ENCODE measurements around the gene CCNC.

The CCNC gene, protein sequence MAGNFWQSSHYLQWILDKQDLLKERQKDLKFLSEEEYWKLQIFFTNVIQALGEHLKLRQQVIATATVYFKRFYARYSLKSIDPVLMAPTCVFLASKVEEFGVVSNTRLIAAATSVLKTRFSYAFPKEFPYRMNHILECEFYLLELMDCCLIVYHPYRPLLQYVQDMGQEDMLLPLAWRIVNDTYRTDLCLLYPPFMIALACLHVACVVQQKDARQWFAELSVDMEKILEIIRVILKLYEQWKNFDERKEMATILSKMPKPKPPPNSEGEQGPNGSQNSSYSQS

DNA sequence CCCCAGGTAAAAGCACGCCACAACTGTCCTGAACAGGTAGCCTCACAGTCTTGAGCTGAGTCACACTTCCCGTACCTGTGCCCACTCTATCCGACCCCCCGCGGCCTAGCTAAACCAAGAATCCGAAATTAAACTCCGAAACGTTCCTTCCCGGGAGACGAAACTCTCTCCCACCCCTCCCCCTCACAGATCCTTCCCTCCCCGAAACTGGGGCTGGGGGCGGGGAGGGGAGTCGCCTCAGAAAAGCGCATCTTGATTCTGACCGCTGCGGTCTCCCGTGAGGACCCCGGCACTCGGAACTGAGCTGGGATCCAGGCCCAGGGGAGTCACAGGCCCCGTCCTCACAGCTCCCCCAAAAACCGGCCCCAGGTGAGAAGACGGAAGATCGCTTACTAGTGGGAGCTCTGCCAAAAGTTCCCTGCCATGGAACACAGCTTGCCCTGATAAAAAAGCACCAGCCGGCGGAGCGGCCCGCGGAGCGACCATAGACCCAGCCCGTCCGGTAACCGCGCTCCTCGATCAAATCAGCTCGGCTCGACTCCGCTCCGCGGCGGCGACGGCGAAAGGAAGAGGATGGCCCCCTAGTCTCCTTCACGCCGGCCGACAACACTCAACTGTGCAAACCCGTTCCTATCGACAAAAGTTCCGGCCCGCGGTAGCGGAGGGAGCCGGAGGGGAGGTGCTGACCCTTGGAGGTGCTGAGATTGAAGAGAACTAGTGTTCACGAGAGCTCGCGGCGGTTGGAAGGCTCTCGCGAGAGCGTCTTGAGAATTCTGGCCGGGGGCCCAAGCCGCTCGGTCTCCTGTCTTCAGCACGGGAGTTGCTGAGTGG is at the start of gene CCNC:
Gene CCNC, minus strand, starts transcription at position 558 of the 831 bp plus-strand sequence. Its CDS starts 133 bp downstream, at position 425.
- peak; percentile 87 for DNase-seq

DNA sequence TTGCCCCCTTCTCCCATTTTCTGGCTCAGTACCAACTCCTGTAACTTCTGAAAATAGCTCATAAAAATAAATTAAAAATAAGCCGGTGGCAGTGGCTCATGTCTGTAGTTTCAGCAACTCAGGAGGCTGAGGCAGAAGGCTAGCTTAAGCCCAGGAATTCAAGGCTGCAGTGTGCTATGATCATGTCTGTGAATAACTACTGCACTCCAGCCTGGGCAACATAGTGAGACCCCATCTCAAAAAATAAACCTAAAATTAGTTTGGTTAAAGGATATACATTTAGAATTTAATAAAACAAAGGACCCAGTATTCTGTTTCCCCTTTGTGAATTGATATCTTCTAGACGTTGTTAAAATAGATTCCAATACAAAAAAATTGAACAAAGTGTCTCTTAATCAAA is 48.7 kb upstream of the CCNC start:
- DNase-seq = no peak

DNA sequence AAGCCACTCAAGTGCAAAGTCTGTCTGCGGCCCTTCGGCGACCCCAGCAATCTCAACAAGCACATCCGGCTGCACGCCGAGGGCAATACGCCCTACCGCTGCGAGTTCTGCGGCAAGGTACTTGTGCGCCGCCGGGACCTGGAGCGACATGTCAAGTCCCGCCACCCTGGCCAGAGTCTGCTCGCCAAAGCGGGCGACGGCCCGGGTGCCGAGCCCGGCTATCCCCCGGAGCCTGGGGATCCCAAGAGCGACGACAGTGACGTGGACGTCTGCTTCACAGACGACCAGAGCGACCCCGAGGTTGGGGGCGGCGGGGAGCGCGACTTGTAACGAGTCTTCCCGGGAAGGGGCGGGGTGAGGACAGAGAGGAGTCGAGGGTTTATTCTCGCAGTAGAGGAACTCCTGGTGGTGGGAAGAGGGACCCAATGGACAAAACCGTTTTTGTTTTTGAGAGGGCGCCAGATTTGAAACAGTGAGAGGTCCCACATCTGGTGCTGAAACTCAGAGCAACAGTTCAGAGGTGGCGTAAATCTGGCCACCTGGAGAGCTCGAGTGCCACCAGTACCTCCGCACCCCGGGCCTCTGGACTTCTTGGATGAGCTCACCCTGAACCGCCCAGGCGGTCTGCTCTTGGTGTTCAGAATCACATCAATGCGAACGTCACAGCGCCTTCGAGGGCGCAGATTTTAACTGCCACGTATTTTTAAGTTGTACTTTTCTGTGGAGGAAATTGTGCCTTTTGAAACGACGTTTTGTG is 46.1 kb upstream of the CCNC start:
- no peak for DNase-seq

DNA sequence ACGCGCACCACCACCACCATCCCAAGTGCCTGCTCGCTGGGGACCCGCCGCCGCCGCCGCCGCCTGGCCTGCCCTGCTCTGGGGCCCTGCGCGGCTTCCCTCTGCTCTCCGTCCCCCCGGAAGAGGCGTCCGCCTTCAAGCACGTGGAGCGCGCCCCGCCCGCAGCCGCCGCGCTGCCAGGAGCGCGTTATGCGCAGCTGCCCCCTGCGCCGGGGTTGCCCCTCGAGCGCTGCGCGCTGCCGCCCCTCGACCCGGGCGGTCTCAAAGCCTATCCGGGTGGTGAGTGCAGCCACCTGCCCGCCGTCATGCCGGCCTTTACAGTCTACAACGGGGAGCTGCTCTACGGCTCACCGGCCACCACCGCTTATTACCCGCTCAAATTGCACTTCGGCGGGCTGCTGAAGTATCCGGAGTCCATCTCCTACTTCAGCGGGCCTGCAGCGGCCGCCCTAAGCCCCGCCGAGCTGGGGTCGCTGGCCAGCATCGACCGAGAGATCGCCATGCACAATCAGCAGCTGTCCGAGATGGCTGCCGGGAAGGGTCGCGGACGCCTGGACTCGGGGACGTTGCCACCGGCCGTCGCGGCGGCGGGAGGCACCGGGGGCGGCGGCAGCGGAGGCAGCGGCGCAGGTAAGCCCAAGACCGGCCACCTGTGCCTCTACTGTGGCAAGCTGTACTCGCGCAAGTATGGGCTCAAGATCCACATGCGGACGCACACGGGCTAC is 45.4 kb upstream of the CCNC start:
- peak; percentile 21 for DNase-seq

DNA sequence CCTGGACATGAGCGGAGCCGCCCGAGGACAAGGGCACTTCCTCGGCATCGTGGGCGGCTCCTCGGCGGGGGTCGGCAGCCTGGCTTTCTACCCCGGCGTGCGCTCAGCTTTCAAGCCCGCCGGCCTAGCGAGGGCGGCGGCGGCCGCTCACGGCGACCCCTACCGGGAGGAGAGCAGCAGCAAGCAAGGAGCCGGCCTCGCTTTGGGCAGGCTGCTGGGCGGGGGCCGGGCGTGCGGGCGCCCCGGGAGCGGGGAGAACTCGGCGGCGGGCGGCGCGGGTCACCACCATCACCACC is 44.9 kb upstream of the CCNC start:
- peak; percentile 39 for DNase-seq

DNA sequence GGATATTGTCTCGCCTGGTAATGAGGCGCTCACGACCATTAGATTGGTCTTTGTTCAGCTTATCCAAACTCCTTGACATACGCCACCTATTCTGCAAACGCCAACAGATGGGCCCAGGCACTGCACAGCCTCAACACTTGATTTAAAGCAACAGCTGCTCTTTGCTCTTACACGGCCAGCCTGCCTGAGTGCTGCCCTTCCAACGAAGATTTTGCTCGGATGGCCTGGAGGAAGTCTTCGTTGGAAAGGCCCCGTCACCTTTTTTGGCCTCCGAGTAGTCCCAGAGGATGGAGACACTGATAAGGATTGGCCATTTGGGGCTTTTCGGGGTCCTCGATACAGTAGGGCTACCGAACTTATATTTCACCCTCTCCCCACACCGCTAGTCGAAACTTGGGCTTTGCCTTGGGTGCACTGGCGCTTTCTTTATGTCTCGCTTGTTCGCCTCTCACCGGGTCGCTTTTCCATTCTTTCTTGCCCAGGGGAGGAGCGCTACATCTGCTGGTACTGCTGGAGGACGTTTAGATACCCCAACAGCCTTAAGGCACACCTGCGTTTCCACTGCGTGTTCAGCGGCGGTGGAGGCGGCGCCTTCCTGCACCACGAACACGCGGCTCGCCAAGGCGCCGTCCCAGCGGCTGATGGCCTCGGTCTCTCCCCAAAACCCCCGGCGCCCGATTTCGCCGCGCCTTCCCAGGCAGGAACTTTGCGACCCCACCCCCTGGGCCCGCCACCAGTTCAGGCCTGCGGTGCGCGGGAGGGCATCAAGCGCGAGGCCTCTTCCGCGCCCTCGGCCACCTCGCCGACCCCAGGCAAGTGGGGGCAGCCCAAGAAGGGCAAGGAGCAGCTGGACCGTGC is 44.3 kb upstream of the CCNC start:
- DNase-seq = no peak

DNA sequence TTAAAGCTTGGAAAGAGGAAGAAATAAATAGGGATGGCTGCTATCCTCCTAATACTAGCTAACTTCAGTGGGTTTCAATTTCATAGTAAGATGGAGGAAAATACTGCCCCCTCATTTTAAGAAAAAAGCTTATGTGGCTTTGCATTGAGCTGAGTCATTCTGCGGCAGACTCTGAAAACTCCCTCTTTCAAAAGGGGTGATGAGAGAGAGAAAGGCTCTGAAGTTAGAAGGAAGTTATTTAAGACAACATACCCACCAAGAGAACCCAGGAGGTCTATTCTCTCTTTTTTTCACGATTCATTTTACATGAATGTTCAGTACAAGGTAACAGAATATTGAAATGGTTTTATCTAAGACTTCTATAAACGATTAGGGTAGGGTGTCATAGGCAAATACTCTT is 42.7 kb upstream of the CCNC start:
- DNase-seq = peak; percentile 59

DNA sequence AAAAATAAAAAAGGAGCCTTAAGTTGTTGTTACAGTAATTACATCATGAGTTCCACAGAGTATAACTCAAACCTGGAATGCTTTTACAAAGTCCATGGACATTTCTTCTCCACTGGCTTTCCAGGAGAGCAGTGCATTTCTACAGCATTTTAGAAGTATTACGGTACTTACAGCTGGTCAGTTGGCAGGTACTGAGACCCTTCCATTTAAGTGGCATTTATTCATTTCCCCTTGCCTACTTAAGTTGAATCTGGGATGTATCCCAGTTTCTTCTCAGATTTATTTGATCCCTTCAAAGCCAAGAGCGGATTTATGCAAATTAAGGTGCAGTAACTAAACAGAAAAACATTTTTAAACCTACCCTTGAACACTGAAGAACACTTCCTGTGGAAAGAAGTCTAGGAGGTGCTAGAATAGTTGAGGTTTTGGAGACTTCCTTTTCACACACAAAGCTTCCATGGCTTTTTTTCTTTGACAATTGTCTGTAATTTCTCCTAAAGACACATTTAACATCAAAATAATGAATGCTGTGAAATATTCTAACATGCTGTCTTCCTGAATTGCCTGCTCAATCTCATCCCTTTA is 41.5 kb upstream of the CCNC start:
- DNase-seq = no peak

DNA sequence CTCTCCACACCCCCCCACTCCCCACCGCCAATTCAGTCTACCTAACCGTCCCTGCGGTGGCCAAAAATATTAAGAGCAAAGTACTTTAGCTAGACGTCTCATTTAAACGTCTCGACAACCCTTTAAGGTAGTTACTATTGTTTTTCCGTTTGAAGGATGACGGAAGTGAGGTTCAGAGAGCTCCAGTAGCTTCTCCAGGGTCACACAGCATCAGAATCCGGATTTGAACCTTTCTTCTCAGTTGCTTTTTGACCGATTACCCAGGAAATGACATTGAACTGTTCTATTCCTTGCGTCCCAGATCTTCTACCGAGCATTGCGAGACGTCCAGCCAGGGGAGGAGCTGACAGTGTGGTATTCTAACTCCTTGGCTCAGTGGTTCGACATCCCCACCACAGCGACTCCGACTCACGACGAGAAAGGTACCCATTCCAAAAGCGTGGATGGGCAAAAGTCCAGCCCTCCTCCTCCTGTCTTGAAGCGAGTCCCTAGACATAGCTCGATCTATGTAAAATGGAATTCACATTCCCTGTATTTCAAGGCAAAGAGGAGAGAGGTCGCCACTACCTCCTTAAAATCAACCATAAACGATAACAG is 40.5 kb upstream of the CCNC start:
- DNase-seq = no peak

DNA sequence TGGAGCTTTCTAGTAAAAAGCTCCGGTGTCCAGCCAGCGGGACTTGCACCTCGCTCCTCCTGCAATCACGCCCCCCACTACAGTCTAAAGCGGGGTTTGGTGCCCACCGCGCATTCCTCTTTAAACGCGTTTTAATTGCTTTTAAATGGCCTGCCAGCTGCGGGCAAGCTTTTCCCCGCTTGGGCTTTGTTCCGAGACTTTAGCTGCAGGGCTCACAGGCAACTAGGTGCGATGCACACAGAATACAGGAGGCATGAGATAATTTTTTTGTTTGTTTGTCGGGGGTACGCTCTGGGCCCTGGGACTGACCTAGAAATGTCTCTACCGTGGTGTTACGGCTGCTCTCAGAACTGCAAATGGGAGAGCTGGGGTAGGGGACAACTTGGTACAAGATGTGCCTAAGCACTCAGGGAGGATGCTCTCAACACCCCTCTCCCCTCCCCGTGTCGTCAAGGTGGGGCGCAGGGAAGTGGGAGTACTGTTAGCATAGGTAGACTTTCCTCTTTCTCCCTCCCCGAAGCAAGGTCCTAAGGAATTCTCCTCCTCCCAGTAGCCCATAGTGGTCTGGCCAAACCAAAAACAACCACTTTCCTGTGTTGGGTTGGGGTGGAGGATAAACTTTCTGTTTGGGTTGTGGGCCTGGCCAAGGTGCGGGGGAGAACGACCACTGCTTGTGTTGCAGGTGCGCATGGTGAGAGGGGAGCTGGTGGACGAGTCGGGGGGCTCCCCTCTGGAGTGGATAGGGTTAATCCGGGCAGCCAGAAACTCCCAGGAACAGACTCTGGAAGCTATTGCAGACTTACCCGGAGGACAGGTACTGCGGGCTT is 39.8 kb upstream of the CCNC start:
- no peak for DNase-seq

DNA sequence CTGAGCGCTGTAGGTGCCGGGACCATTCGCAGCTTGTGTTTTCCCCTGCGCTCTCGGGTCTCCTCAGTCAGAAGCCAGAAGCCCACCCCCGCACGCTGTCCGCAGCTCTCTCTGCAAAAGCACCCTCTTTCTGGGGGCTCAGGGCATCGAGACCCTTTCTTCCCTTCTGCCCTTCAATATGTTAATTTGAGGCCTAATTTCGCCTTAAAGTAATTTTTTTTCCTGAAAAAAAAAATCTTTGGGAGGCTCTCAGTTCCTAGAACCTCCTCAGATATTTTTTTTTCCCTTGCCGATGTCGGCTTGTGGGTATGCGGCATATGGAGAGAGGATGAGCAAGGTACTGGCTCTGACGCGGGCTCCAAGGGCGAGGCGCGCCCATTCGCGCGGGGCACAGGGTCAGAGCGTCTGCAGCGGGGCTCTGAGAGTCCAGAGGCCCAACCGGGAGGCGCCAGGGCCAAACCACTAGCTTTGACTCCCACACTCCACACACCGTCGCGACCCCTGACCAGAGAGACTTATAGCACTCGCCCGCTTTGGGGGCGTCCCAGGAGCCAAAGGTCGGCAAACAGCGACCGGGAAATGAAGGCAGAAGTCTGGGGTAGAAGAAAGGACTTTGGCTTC is 39.1 kb upstream of the CCNC start:
- DNase-seq = no peak

DNA sequence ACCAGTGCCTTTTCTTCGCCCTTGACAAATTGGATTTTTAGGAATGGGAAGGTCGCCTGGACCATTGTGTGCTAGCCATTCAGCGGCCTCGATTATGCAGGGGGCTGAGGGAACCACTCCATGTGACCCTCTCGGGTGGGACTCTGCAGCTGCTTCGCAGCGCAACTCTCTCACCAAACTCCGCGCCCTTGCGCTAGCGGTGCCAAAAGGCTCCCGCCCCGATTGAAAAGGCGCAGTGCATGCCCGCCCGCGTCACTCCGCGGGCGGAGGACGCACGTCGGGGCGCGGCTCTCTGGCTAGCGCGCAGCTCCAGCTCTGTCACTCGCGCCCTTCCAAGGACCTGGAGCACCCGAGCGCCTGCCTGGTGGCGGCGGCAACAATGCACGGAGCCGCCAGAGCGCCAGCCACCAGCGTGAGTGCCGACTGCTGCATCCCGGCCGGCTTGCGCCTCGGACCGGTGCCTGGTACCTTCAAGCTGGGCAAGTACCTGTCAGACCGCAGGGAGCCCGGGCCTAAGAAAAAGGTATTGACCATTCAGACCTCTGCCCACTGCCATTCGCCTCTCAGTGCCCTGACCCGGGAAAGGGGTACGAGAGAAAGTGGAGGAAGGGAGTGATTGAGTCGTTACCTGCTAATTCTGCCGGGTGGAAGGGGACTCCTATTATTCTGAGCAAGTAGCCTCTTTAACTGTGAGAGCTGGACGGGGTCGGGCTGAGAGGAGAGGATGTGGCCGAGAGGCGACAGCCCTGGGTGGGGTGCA is 38.4 kb upstream of the CCNC start, which contains the start of gene PRDM13:
Gene PRDM13, plus strand, starts transcription at position 178 of the 760 bp plus-strand sequence. Its CDS starts 202 bp downstream, at position 380.
- no peak for DNase-seq

DNA sequence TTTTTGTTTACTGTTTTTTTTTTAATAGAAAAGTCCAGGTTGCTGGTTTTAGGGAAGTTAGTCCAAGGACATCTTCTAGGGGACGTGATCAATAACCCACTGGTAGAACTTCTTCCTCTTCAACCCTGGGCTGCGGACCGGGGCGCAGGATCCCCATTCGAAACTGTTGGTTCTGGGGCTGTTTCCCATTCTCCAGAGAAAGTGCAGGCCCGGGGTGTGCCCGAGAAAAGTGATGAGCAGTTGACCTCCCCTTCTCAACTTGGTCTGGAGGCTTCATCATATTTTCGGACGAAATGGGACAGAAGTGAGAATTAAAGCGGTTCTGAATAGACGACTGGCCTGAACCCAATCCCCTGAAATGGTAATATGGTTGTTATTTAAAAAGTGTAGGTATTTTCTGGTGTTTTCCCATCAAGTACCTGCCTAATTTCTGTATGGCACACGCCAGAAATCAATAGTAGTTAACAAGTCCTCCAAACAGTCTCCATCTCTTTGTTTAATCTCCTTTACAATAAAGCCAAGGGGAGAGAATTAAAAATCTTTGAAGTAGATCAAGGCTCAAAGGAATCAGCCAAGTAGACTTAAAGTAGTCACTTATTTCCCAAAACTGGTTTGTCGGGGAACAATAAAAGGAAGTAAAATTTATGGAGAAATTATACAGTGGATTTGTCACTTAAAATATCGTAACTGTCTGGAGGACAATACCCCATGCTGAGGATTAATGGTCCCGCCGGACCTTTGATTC is 37.6 kb upstream of the CCNC start:
- DNase-seq = no peak

DNA sequence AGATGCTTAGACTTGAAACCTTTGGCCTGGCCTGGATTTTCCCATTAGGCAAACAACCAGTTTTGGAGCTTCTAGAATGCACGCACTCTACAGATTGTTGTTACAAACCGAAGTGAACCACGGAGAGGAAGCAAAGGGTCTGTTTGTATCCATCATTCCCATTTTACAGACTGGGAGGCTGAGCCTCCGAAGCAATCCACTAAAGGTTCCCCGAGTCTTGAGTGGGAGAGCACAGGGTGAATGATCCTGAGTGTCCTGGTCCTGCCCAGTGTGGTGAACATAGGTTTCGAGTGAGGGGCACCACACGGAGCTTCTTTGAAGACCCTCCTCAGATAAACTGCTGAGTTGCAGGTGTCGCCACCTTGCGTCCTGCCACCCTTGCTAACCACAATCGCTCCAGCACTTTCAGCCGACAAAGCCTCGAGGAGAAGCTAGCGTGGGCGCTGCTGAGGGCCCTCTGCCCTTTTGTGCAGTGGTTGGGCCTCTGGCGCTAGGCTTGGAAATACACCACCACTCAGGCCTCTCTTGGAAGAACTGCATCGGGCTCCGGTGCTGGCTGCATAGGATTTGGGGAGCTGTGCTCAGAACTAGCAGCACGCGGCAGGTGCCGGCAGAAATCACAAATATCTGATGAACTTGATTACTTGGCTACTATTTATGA is 36.7 kb upstream of the CCNC start:
- no peak for DNase-seq

DNA sequence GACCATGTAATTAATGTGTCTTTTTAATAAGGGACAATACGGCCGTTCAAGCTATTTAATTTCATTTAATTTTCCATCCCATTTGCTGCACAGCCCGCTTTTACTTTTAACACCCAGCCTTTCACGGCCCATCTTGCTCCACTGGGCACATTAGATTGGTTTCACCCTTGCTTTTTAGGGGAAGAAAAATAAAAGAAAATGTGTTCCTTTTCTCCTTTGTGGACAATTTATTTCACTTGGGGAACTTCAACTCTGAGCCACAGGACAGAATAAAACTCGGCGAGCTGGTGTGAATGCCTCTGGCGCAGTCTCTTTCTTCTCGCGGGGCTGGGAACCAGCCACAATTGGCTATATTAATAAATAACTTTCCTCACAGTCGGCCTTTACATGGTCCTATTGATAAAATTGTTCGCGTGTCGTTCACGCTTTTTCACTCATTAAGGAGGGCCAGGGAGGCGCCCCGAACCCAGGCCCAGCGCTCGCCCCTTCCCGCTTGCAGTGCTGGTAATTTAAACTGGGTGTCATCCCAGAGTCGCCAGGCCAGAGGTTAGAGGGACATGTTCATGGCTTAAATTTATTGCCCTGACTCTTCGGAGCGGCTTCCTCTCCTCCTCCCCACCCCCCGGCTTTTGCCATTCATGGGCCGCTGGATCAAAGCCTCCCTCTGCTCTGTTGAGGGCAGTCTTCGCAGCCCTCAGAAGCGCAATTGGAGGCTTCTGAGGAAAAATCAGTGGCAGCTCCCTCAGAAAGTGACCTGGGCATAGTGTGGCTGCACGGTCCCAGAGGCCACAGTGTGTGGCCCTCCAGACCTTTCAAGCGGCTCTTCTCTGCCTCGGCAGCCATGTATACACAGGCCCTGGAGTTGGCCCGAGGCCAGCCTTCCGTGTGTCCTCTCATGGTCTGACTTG is 36.0 kb upstream of the CCNC start:
- no peak for DNase-seq

DNA sequence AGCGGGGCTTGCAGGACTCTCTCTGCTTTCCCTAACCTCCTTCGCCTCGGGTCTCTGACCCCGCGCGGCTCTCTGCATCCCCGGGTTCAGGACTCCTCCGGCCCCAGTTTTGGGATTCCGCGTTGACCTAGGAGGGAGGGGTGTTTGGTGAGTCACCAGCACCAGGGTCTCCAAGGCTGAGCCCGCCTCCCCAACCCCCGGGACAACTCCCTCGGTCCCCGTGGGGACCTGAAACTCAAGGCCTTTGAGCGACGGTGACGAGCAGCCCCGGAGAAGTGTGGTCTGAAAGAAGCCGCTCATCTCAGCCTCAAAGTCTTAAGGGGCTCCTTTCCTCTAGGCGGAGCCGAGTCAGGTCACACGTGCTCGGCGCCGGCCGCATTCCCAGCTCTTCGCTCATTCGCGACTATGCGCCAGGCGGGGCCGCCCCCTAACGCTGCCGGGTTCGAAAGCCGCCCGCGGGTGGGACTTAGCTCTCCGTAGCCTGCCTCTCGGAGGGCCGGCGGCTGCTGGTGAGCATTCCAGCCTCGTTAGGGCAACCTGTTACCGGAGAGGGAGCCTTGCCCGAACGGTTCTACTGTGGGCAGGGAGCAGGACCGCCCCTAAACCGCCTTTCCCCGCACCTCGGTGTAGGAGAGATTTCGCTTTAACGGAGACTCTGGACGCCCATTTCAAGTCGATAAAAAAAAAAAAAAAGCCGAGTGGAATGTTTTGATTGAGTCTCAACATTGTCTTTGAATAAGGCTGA is 35.1 kb upstream of the CCNC start:
- peak; percentile 14 for DNase-seq
